ENCODE measurements around the gene TEKT2.

DNA sequence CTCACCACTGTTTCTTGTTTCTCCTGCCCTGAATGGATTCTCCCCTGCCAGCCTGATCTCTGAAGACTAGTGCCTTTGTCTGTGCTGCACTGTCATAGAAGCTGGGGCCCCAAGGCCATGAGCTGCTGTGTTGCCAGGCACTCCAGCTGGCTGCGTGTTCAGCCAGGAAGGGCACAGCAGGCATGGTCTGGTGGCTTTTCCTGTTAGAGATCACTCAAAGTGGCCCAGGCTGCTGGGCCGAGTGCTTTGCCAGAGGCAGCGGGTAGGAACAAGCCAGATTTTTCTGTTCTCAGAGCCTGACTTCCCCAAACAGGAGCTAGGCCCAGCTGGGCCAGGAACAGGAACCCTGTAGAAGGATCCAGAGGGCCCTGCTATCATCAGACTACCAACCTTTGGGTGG is 10.0 kb downstream of the TEKT2 start:
- no peak for TF ChIP-seq SUZ12 (IDR thresholded peaks at IDR 0.05; ENCODE audit: extremely low read depth, insufficient read depth, insufficient read length)
- TF ChIP-seq YY1 (IDR thresholded peaks at IDR 0.05; ENCODE audit: insufficient read depth, insufficient read length) = no peak
